ENCODE results near the gene MNDA.
"Not testable (repeated sequence)": the region's sequence is repeated elsewhere in the genome, so short reads cannot be mapped to it uniquely, and the experiment has no call there.

Gene MNDA

GRCh38 chr1:158839566-158839965 is 8.4 kb downstream of the MNDA start:
- DNase-seq (ENCODE audit: low spot score) = no peak

- no peak for DNase-seq (ENCODE audit: low spot score)
Observed at GRCh38 chr1:158840236-158840635, 9.1 kb downstream of the MNDA start.

DNA sequence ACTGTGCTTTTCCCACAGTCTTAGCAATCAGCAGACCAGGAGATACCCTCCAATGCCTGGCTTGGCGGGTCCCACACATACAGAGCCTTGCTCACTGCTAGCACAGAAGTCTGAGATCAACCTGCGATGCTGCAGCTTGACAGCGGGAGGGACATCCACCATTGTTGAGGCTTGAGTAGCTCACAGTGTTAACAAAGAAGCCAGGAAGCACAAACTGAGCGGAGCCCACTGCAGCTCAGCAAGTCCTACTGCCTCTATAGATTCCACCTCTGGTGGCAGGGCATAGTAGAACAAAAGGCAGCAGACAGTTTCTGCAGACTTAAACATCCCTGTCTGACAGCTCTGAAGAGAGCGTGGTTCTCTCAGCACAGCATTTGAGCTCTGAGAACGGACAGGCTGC is 33.4 kb downstream of the MNDA start:
- DNase-seq (ENCODE audit: low spot score) = no peak

- DNase-seq (ENCODE audit: low spot score) = not testable (repeated sequence)
Observed at GRCh38 chr1:158870438-158870837, 39.3 kb downstream of the MNDA start.

DNA sequence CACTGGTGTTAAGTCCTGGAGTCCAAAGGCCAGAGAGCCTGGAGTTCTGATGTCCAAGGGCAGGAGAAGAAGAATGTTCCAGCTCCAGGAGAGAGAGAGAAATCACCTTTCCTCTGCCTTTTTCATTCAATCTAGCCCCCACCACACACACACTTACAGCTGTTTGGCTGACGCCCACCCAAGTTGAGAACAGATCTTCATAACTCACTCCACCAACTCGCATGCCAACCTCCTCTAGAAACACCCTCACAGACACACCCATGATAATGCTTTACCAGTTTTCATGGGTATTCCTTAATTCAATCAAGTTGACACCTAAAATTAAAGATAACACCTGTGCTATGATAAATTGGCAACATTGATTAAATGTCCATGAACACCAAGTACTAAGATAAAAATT is 42.0 kb downstream of the MNDA start:
- DNase-seq (ENCODE audit: low spot score) = no peak

DNA sequence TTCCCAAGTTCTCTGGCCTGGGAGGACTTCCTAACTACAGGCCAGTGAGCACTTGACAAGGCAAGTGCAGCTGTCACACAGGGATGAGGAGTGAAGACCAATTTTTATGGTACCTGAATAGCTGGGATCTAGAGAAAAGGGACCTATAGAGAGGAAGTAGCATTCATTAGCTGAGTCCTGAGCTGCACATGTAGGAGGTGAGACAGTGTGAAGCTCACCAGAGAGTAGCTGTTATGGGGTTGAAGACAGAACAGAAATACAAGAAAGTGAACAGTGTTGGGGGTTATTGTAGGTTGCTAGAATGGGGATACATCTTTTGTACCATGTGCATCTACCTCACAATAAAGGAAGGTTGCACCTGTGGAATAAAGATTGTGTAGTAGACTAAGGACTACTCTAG is 62.5 kb downstream of the MNDA start:
- no peak for DNase-seq (ENCODE audit: low spot score)

- no peak for DNase-seq (ENCODE audit: low spot score)
Observed at GRCh38 chr1:158898722-158899121, 67.6 kb downstream of the MNDA start.
